Psoas muscle (tissue), 8 donors: ENCODE measurements around the gene CACNA1A. TPM values are rescaled to one million over a fixed set of nuclear protein-coding genes. Genes with fewer than 3 reads are reported as not detected.

Experiments
- ATAC-seq, 4 donors: fragments of 200-7000 bp; cut with Tn5 transposase; one replicate each; pipeline ENCODE4 v1.9.1; 2020; ENCODE audit warnings: moderate library complexity in 3 of 4, mild to moderate bottlenecking in 2 of 4
- DNase-seq, 2 donors: peaks; one replicate each; pipeline ENCODE4 v3.0.0-alpha.2; 2020
- H3K27ac ChIP-seq: fragments of 200-600 bp; one replicate; pipeline ENCODE4 v1.8.0; 2022
- H3K27me3 ChIP-seq, 3 donors: fragments of 200-600 bp in 1 of 3; one replicate each; pipeline versions ENCODE4 v1.6.1 to v1.8.0; 2013 to 2022; ENCODE audit warnings: low read length in 2 of 3, mild to moderate bottlenecking in 2 of 3, moderate library complexity in 1 of 3; ENCODE audit not compliant: insufficient read depth in 3 of 3
- H3K36me3 ChIP-seq, 2 donors: fragments of 200-600 bp in 1 of 2; one replicate each; pipeline versions ENCODE4 v1.6.1 to v1.8.0; 2013 to 2022; ENCODE audit warnings: low read depth in 1 of 2, mild to moderate bottlenecking in 1 of 2, moderate library complexity in 1 of 2; ENCODE audit not compliant: insufficient read depth in 1 of 2
- H3K4me1 ChIP-seq: fragments of 200-600 bp; one replicate; pipeline ENCODE4 v1.8.0; 2022
- H3K4me3 ChIP-seq: fragments of 200-600 bp; one replicate; pipeline ENCODE4 v1.8.0; 2022; ENCODE audit warnings: mild to moderate bottlenecking
- H3K9me3 ChIP-seq: fragments of 200-600 bp; one replicate; pipeline ENCODE4 v1.8.0; 2022
- CTCF ChIP-seq: fragments of 200-600 bp; IDR thresholded peaks from one replicate; pipeline ENCODE4 v1.8.0; 2022; ENCODE audit warnings: antibody characterized with exemption
- WGBS, 3 donors: extraction: QIAGEN DNeasy Blood & Tissue Kit; methylation state at CpG; one replicate each; pipeline versions ENCODE4 v1.1.6 to v1.1.7; 2013; 5-methylcytosine and 5-hydroxymethylcytosine counted together
- intact Hi-C, 2 donors: fragments of 100-400 bp; cut with DNase I; formaldehyde crosslinking; loops; one replicate each; pipeline versions ENCODE4 v1.11.0 to v1.14.2; 2022
- polyA plus RNA-seq, 3 donors: library from polyadenylated mRNA; stranded (reverse); fragments of 200-250 nt; gene quantifications; one replicate each; pipeline ENCODE4 v1.2.3, GENCODE V29; 2013
- total RNA-seq, 4 donors: library from RNA; stranded (reverse); fragmentation: NEBNext Ultra II Directional in 2 of 4; extraction: Animal tissue kit (Norgen Biotek cat#: 25700) in 2 of 4; gene quantifications; one replicate each; pipeline versions ENCODE4 v1.2.1 to v1.2.4, GENCODE V29; 2021 to 2023
- donor health status: healthy with polysubstance abuse.
- donor health status: DM: no; HTN: no; CAD: no; lungs with moderate emphysema.
- donor health status: Bipolar disorder and iron deficiency.
- donor health status: healthy.
- donor health status: DM: yes; HTN: yes; CAD: no.
- donor health status: DM: no; HTN: no; CAD: no.
- donor health status: DM: no; HTN: no; CAD: no.
- donor health status: DM: yes; HTN: yes; CAD: no.

CACNA1A gene
- total and polyA plus RNA-seq, 7 donors = 0.14 to 0.60 (median 0.36) TPM

- ATAC-seq (no peak), DNase-seq (no peak)
- intact Hi-C loops = no loop called here
- Histone ChIP-seq H3K4me1 (no peaks in the 10 kb centered on the region), H3K9me3 (peaks cover 4% of the 10 kb centered on the region), H3K27me3 (peaks cover 0 to 1% (median 0%) of the 10 kb centered on the region in 3 donors), H3K27ac (no peak overlapping the region), H3K36me3 (no peaks in the 10 kb centered on the region), H3K4me3 (no peak overlapping the region)
- WGBS, 3 donors = 60 to 62% (median 61%) methylated on average over 9 of the region's 9 CpGs
- no peak for TF ChIP-seq CTCF
Measured at GRCh38 chr19:13356686-13357280, 149.5 kb downstream of the CACNA1A start.

- Histone ChIP-seq H3K9me3 (peaks cover 5% of the 10 kb centered on the region), H3K4me1 (no peaks in the 10 kb centered on the region), H3K27me3 (peaks cover 0 to 1% (median 0%) of the 10 kb centered on the region in 3 donors), H3K27ac (no peak overlapping the region), H3K4me3 (no peak overlapping the region), H3K36me3 (no peaks in the 10 kb centered on the region)
- ATAC-seq (no peak), DNase-seq (no peak)
- no peak for TF ChIP-seq CTCF
- 71 to 80% (median 74%) methylated on average over 8 of the region's 8 CpGs for WGBS, 3 donors
- intact Hi-C loops = no loop called here
Measured at GRCh38 chr19:13356185-13356584, 150.1 kb downstream of the CACNA1A start.

- TF ChIP-seq CTCF = no peak
- WGBS, 3 donors = 59 to 68% (median 60%) methylated on average over 5 of the region's 5 CpGs
- Histone ChIP-seq H3K9me3 (peaks cover 9% of the 10 kb centered on the region), H3K27me3 (peaks cover 0 to 1% (median 0%) of the 10 kb centered on the region in 3 donors), H3K27ac (no peak overlapping the region), H3K36me3 (no peaks in the 10 kb centered on the region), H3K4me3 (no peak overlapping the region), H3K4me1 (no peaks in the 10 kb centered on the region)
- intact Hi-C loops = no loop called here
- ATAC-seq (no peak), DNase-seq (no peak)
Measured at GRCh38 chr19:13355356-13355755, 150.9 kb downstream of the CACNA1A start.

- no peak for TF ChIP-seq CTCF
- no peak overlapping the region for H3K4me3 ChIP-seq
- ATAC-seq = no peak
- no peaks in the 10 kb centered on the region for H3K4me1 ChIP-seq
- WGBS, 3 donors = 69 to 74% (median 71%) methylated on average over 3 of the region's 3 CpGs
- no peaks in the 10 kb centered on the region for H3K36me3 ChIP-seq
- intact Hi-C loops = no loop called here
- H3K9me3 ChIP-seq = peaks cover 13% of the 10 kb centered on the region
- H3K27me3 ChIP-seq = peaks cover 0 to 1% (median 0%) of the 10 kb centered on the region in 3 donors
- no peak overlapping the region for H3K27ac ChIP-seq
- no peak for DNase-seq
Measured at GRCh38 chr19:13353625-13354024, 152.7 kb downstream of the CACNA1A start.

GRCh38 chr19:13350759-13351158 lies 155.5 kb downstream of the CACNA1A start:
- H3K27ac ChIP-seq = no peak overlapping the region
- no peak overlapping the region for H3K4me3 ChIP-seq
- TF ChIP-seq CTCF = no peak

More at GRCh38 chr19:13350759-13351158, 155.5 kb downstream of the CACNA1A start:
- DNase-seq (no peak), ATAC-seq (no peak)
- Histone ChIP-seq H3K27me3 (no peaks in the 10 kb centered on the region), H3K4me1 (no peaks in the 10 kb centered on the region), H3K36me3 (no peaks in the 10 kb centered on the region), H3K9me3 (peaks cover 13% of the 10 kb centered on the region)
- intact Hi-C loops = no loop called here
- 82 to 85% (median 85%) methylated on average over 6 of the region's 6 CpGs for WGBS, 3 donors
